Hepatocyte (in vitro differentiated cells): ENCODE measurements around the gene KCND3. TPM values are rescaled to one million over a fixed set of nuclear protein-coding genes. Genes with fewer than 3 reads are reported as not detected.

Source experiments
- DNase-seq: peaks from one replicate; pipeline ENCODE4 v3.0.0-alpha.2; 2016; ENCODE audit warnings: low spot score
- H2AFZ ChIP-seq: fragments of 200-600 bp; sonication (generic); 2 replicates; pipeline ENCODE4 v1.6.0; 2016; ENCODE audit warnings: antibody characterized with exemption, mild to moderate bottlenecking
- H3K27ac ChIP-seq: fragments of 200-600 bp; sonication (generic); 2 replicates; pipeline ENCODE4 v1.5.1; 2016; ENCODE audit warnings: mild to moderate bottlenecking
- H3K27me3 ChIP-seq: fragments of 200-600 bp; sonication (generic); 2 replicates; pipeline ENCODE4 v1.6.1; 2016
- H3K36me3 ChIP-seq: fragments of 200-600 bp; sonication (generic); replicated peaks from 2 replicates; pipeline ENCODE4 v1.5.1; 2016; ENCODE audit warnings: low read depth; ENCODE audit not compliant: insufficient read depth
- H3K4me1 ChIP-seq: fragments of 200-600 bp; sonication (generic); 2 replicates; pipeline ENCODE4 v1.5.1; 2016; ENCODE audit warnings: mild to moderate bottlenecking, moderate library complexity; ENCODE audit not compliant: insufficient read depth
- H3K4me2 ChIP-seq: fragments of 200-600 bp; sonication (generic); 2 replicates; pipeline ENCODE4 v1.6.0; 2016
- H3K4me3 ChIP-seq: fragments of 200-600 bp; sonication (generic); 2 replicates; pipeline ENCODE4 v1.5.1; 2016; ENCODE audit warnings: mild to moderate bottlenecking
- H3K79me2 ChIP-seq: fragments of 200-600 bp; sonication (generic); 2 replicates; pipeline ENCODE4 v1.6.0; 2017; ENCODE audit warnings: mild to moderate bottlenecking
- H3K9me2 ChIP-seq: fragments of 200-600 bp; sonication (generic); replicated peaks from 2 replicates; pipeline ENCODE4 v1.6.0; 2017; ENCODE audit warnings: mild to moderate bottlenecking; ENCODE audit not compliant: insufficient read depth
- H3K9me3 ChIP-seq: fragments of 200-600 bp; sonication (generic); 2 replicates; pipeline ENCODE4 v1.5.1; 2016; ENCODE audit warnings: low read depth, mild to moderate bottlenecking
- H4K20me1 ChIP-seq: fragments of 200-600 bp; sonication (generic); 2 replicates; pipeline ENCODE4 v1.6.0; 2016; ENCODE audit warnings: mild to moderate bottlenecking; ENCODE audit not compliant: insufficient read depth, poor library complexity, severe bottlenecking
- CTCF ChIP-seq: fragments of 200-600 bp; sonication (generic); IDR thresholded peaks from 2 replicates; pipeline ENCODE4 v1.5.1; 2016; ENCODE audit warnings: antibody characterized with exemption, mild to moderate bottlenecking; ENCODE audit not compliant: poor library complexity
- EZH2 ChIP-seq: fragments of 200-600 bp; sonication (generic); IDR thresholded peaks from 2 replicates; pipeline ENCODE4 v1.6.1; 2016; ENCODE audit warnings: antibody characterized with exemption, mild to moderate bottlenecking, borderline replicate concordance
- EZH2phosphoT487 ChIP-seq: fragments of 200-600 bp; sonication (generic); IDR thresholded peaks from one replicate; pipeline ENCODE4 v1.6.1; 2018; ENCODE audit warnings: antibody characterized with exemption, mild to moderate bottlenecking, low read depth, moderate library complexity; ENCODE audit not compliant: unreplicated experiment, severe bottlenecking
- WGBS: methylation state at CpG from one replicate; pipeline ENCODE4 v1.1.6; 2016; ENCODE audit warnings: low lambda C conversion rate; ENCODE audit errors: missing lambda C conversion rate; 5-methylcytosine and 5-hydroxymethylcytosine counted together
- polyA plus RNA-seq: library from polyadenylated mRNA; unstranded; fragments of >200 nt; fragmentation: Nextera tagmentation; extraction: Ambion mirVana; gene quantifications from 2 replicates; pipeline ENCODE4 v1.2.1, GENCODE V29; 2016
- total RNA-seq: library from RNA; depleted of rRNA; stranded (reverse); fragments of >200 nt; gene quantifications from 2 replicates; pipeline ENCODE4 v1.2.3, GENCODE V29; 2014

KCND3 gene
- total and polyA plus RNA-seq, 2 experiments from 2014 or later: 1.4 to 2.7 TPM

- H4K20me1 ChIP-seq: no peaks in the 10 kb centered on the region
- WGBS: 81% methylated on average over 9 of the region's 9 CpGs
- H3K27me3 ChIP-seq: no peaks in the 10 kb centered on the region
- no peaks in the 10 kb centered on the region for H3K4me1 ChIP-seq
- H3K4me2 ChIP-seq: no peak overlapping the region
- no peaks in the 10 kb centered on the region for H3K36me3 ChIP-seq
- no peaks in the 10 kb centered on the region for H3K79me2 ChIP-seq
- no peak for TF ChIP-seq EZH2
- no peak for TF ChIP-seq CTCF
- no peak for TF ChIP-seq EZH2phosphoT487
- H3K9me2 ChIP-seq: no peaks in the 10 kb centered on the region
- H2AFZ ChIP-seq: no peak overlapping the region
- H3K27ac ChIP-seq: no peak overlapping the region
- no peaks in the 10 kb centered on the region for H3K9me3 ChIP-seq
- no peak for DNase-seq
- H3K4me3 ChIP-seq: no peak overlapping the region
Observed at GRCh38 chr1:111775966-111776365, 213.5 kb downstream of the KCND3 start.

GRCh38 chr1:111770916-111771315 is 218.6 kb downstream of the KCND3 start:
- DNase-seq: no peak
- no peaks in the 10 kb centered on the region for H3K79me2 ChIP-seq
- no peak overlapping the region for H3K27ac ChIP-seq

GRCh38 chr1:111769517-111770146 is 219.8 kb downstream of the KCND3 start:
- TF ChIP-seq CTCF (peak; percentile 82), EZH2 (no peak), EZH2phosphoT487 (no peak)
- no peaks in the 10 kb centered on the region for H4K20me1 ChIP-seq
- H2AFZ ChIP-seq: no peak overlapping the region
- peak; percentile 74 for DNase-seq
- H3K4me2 ChIP-seq: no peak overlapping the region
- H3K36me3 ChIP-seq: no peaks in the 10 kb centered on the region
- no peaks in the 10 kb centered on the region for H3K9me2 ChIP-seq
- H3K79me2 ChIP-seq: no peaks in the 10 kb centered on the region
- H3K27ac ChIP-seq: no peak overlapping the region
- H3K27me3 ChIP-seq: no peaks in the 10 kb centered on the region
- no peak overlapping the region for H3K4me3 ChIP-seq
- H3K4me1 ChIP-seq: no peaks in the 10 kb centered on the region
- H3K9me3 ChIP-seq: no peaks in the 10 kb centered on the region
- WGBS: 44% methylated on average over 6 of the region's 6 CpGs

More at GRCh38 chr1:111770916-111771315, 218.6 kb downstream of the KCND3 start:
- Histone ChIP-seq H3K36me3 (no peaks in the 10 kb centered on the region), H3K4me1 (no peaks in the 10 kb centered on the region), H2AFZ (no peak overlapping the region), H4K20me1 (no peaks in the 10 kb centered on the region), H3K4me3 (no peak overlapping the region), H3K27me3 (no peaks in the 10 kb centered on the region), H3K4me2 (no peak overlapping the region), H3K9me2 (no peaks in the 10 kb centered on the region), H3K9me3 (no peaks in the 10 kb centered on the region)
- no peak for TF ChIP-seq EZH2phosphoT487
- TF ChIP-seq CTCF: no peak
- 87% methylated on average over 4 of the region's 4 CpGs for WGBS

GRCh38 chr1:111768625-111769024 is 220.8 kb downstream of the KCND3 start:
- no peaks in the 10 kb centered on the region for H3K9me2 ChIP-seq
- H3K4me2 ChIP-seq: no peak overlapping the region
- H3K9me3 ChIP-seq: no peaks in the 10 kb centered on the region
- TF ChIP-seq CTCF (no peak), EZH2 (no peak), EZH2phosphoT487 (no peak)
- H3K4me1 ChIP-seq: no peaks in the 10 kb centered on the region
- H3K27me3 ChIP-seq: no peaks in the 10 kb centered on the region
- no peak overlapping the region for H3K4me3 ChIP-seq
- no peak for DNase-seq
- H2AFZ ChIP-seq: no peak overlapping the region
- H3K36me3 ChIP-seq: no peaks in the 10 kb centered on the region
- no peaks in the 10 kb centered on the region for H4K20me1 ChIP-seq
- no peaks in the 10 kb centered on the region for H3K79me2 ChIP-seq
- no peak overlapping the region for H3K27ac ChIP-seq
